ENCODE data around the gene CLDN7.
A peak's percentile ranks its signal among the peaks of the same experiment; 100 is the strongest.

CLDN7 gene

GRCh38 chr17:7262192-7262934 lies at the start of gene CLDN7:
TSS of gene CLDN7 (minus strand) at chr17:7262478. CDS start at chr17:7262043, 435 bp downstream.
- Histone ChIP-seq H3K9me3 (ENCODE audit: low read length) (no peaks in the 10 kb centered on the region), H3K27me3 (ENCODE audit: control insufficient read depth in 1 of 2, insufficient read depth in 2 of 2, low read length in 2 of 2) (peaks cover 33 to 41% of the 10 kb centered on the region in 2 donors), H3K4me1 (ENCODE audit: insufficient read depth, low read length) (no peaks in the 10 kb centered on the region), H3K36me3 (ENCODE audit: insufficient read depth, low read length) (peaks cover 11% of the 10 kb centered on the region), H3K9ac (ENCODE audit: low read length) (no peak within 1 kb of the TSS), H3K27ac (ENCODE audit: low read depth, low read length) (no peak within 1 kb of the TSS), H3K4me3 (ENCODE audit: low read depth in 1 of 2, low read length in 2 of 2) (peak within 1 kb of the TSS; percentile 14 to 21)

GRCh38 chr17:7311110-7311705 lies 48.9 kb upstream of the CLDN7 start:
- H3K4me3 ChIP-seq (ENCODE audit: low read depth in 1 of 2, low read length in 2 of 2), result no peak overlapping the region
- H3K9me3 ChIP-seq (ENCODE audit: low read length), result no peaks in the 10 kb centered on the region
- H3K9ac ChIP-seq (ENCODE audit: low read length), result no peak overlapping the region
- H3K27ac ChIP-seq (ENCODE audit: low read depth, low read length), result no peak overlapping the region
- H3K36me3 ChIP-seq (ENCODE audit: insufficient read depth, low read length), result peaks cover 50% of the 10 kb centered on the region
- H3K27me3 ChIP-seq (ENCODE audit: control insufficient read depth in 1 of 2, insufficient read depth in 2 of 2, low read length in 2 of 2), result no peaks in the 10 kb centered on the region
- peaks cover 48% of the 10 kb centered on the region for H3K4me1 ChIP-seq (ENCODE audit: insufficient read depth, low read length)

- peak overlapping the region; percentile 91 for H3K9ac ChIP-seq (ENCODE audit: low read length)
- no peaks in the 10 kb centered on the region for H3K27me3 ChIP-seq (ENCODE audit: control insufficient read depth in 1 of 2, insufficient read depth in 2 of 2, low read length in 2 of 2)
- peak overlapping the region in 1 of 2 donors; percentile 93 for H3K4me3 ChIP-seq (ENCODE audit: low read depth in 1 of 2, low read length in 2 of 2)
- H3K4me1 ChIP-seq (ENCODE audit: insufficient read depth, low read length), result peaks cover 43% of the 10 kb centered on the region
- peaks cover 46% of the 10 kb centered on the region for H3K36me3 ChIP-seq (ENCODE audit: insufficient read depth, low read length)
- H3K9me3 ChIP-seq (ENCODE audit: low read length), result no peaks in the 10 kb centered on the region
- H3K27ac ChIP-seq (ENCODE audit: low read depth, low read length), result no peak overlapping the region
These were observed 47.4 kb upstream of the CLDN7 start for GRCh38 chr17:7309628-7310027.

- peak overlapping the region; percentile 96 for H3K27ac ChIP-seq (ENCODE audit: low read depth, low read length)
- H3K4me3 ChIP-seq (ENCODE audit: low read depth in 1 of 2, low read length in 2 of 2), result peak overlapping the region; percentile 59 to 93
- peaks cover 35% of the 10 kb centered on the region for H3K4me1 ChIP-seq (ENCODE audit: insufficient read depth, low read length)
These were observed 46.6 kb upstream of the CLDN7 start for GRCh38 chr17:7308625-7309433.

GRCh38 chr17:7307686-7308624 lies 45.7 kb upstream of the CLDN7 start:
- Histone ChIP-seq H3K4me3 (ENCODE audit: low read depth in 1 of 2, low read length in 2 of 2) (peak overlapping the region; percentile 59 to 93), H3K9ac (ENCODE audit: low read length) (peak overlapping the region; percentile 91), H3K27ac (ENCODE audit: low read depth, low read length) (peak overlapping the region; percentile 96), H3K9me3 (ENCODE audit: low read length) (no peaks in the 10 kb centered on the region), H3K4me1 (ENCODE audit: insufficient read depth, low read length) (peaks cover 26% of the 10 kb centered on the region), H3K27me3 (ENCODE audit: control insufficient read depth in 1 of 2, insufficient read depth in 2 of 2, low read length in 2 of 2) (no peaks in the 10 kb centered on the region), H3K36me3 (ENCODE audit: insufficient read depth, low read length) (peaks cover 35% of the 10 kb centered on the region)

More at GRCh38 chr17:7308625-7309433, 46.6 kb upstream of the CLDN7 start:
- Histone ChIP-seq H3K27me3 (ENCODE audit: control insufficient read depth in 1 of 2, insufficient read depth in 2 of 2, low read length in 2 of 2) (no peaks in the 10 kb centered on the region), H3K9ac (ENCODE audit: low read length) (peak overlapping the region; percentile 91), H3K9me3 (ENCODE audit: low read length) (no peaks in the 10 kb centered on the region), H3K36me3 (ENCODE audit: insufficient read depth, low read length) (peaks cover 44% of the 10 kb centered on the region)

GRCh38 chr17:7306911-7307685 lies 44.8 kb upstream of the CLDN7 start, which contains the start of gene EIF5A:
TSS of gene EIF5A (plus strand) at chr17:7307628. CDS start at chr17:7309636, 2,008 bp downstream.
- Histone ChIP-seq H3K9me3 (ENCODE audit: low read length) (no peaks in the 10 kb centered on the region), H3K9ac (ENCODE audit: low read length) (peak within 1 kb of the TSS; percentile 91), H3K27ac (ENCODE audit: low read depth, low read length) (peak within 1 kb of the TSS; percentile 96), H3K36me3 (ENCODE audit: insufficient read depth, low read length) (peaks cover 27% of the 10 kb centered on the region), H3K27me3 (ENCODE audit: control insufficient read depth in 1 of 2, insufficient read depth in 2 of 2, low read length in 2 of 2) (no peaks in the 10 kb centered on the region), H3K4me1 (ENCODE audit: insufficient read depth, low read length) (peaks cover 18% of the 10 kb centered on the region), H3K4me3 (ENCODE audit: low read depth in 1 of 2, low read length in 2 of 2) (peak within 1 kb of the TSS; percentile 59 to 93)

- Histone ChIP-seq H3K9me3 (ENCODE audit: low read length) (no peaks in the 10 kb centered on the region), H3K27me3 (ENCODE audit: control insufficient read depth in 1 of 2, insufficient read depth in 2 of 2, low read length in 2 of 2) (no peaks in the 10 kb centered on the region), H3K9ac (ENCODE audit: low read length) (no peak overlapping the region), H3K36me3 (ENCODE audit: insufficient read depth, low read length) (no peaks in the 10 kb centered on the region), H3K27ac (ENCODE audit: low read depth, low read length) (no peak overlapping the region), H3K4me1 (ENCODE audit: insufficient read depth, low read length) (peaks cover 4% of the 10 kb centered on the region), H3K4me3 (ENCODE audit: low read depth in 1 of 2, low read length in 2 of 2) (no peak overlapping the region)
These were observed 41.9 kb upstream of the CLDN7 start for GRCh38 chr17:7304179-7304578.

GRCh38 chr17:7296189-7296861 lies 34.0 kb upstream of the CLDN7 start:
- H3K4me3 ChIP-seq (ENCODE audit: low read depth in 1 of 2, low read length in 2 of 2), result peak overlapping the region in 1 of 2 donors; percentile 41
- peaks cover 0 to 15% of the 10 kb centered on the region in 2 donors for H3K27me3 ChIP-seq (ENCODE audit: control insufficient read depth in 1 of 2, insufficient read depth in 2 of 2, low read length in 2 of 2)
- peak overlapping the region; percentile 73 for H3K27ac ChIP-seq (ENCODE audit: low read depth, low read length)

GRCh38 chr17:7295230-7296180 lies 33.2 kb upstream of the CLDN7 start:
- no peaks in the 10 kb centered on the region for H3K9me3 ChIP-seq (ENCODE audit: low read length)
- peaks cover 0 to 15% of the 10 kb centered on the region in 2 donors for H3K27me3 ChIP-seq (ENCODE audit: control insufficient read depth in 1 of 2, insufficient read depth in 2 of 2, low read length in 2 of 2)
- H3K36me3 ChIP-seq (ENCODE audit: insufficient read depth, low read length), result no peaks in the 10 kb centered on the region
- peak overlapping the region; percentile 73 for H3K27ac ChIP-seq (ENCODE audit: low read depth, low read length)
- no peak overlapping the region for H3K9ac ChIP-seq (ENCODE audit: low read length)
- H3K4me3 ChIP-seq (ENCODE audit: low read depth in 1 of 2, low read length in 2 of 2), result peak overlapping the region in 1 of 2 donors; percentile 36
- peaks cover 51% of the 10 kb centered on the region for H3K4me1 ChIP-seq (ENCODE audit: insufficient read depth, low read length)

More at GRCh38 chr17:7296189-7296861, 34.0 kb upstream of the CLDN7 start:
- Histone ChIP-seq H3K9ac (ENCODE audit: low read length) (no peak overlapping the region), H3K4me1 (ENCODE audit: insufficient read depth, low read length) (peaks cover 43% of the 10 kb centered on the region), H3K9me3 (ENCODE audit: low read length) (no peaks in the 10 kb centered on the region), H3K36me3 (ENCODE audit: insufficient read depth, low read length) (no peaks in the 10 kb centered on the region)

Measured in muscle layer of colon (tissue), 2 donors.